Stimulated activated CD8-positive, alpha-beta memory T cell treated with anti-CD3 and anti-CD28 coated beads, Interleukin-4, amount 100 ng/mL, for 4 hours (primary cell): Measurements from ENCODE around the gene HOXA3.

Experiments
- DNase-seq, 2 donors: peaks; one replicate each; pipeline ENCODE4 v3.0.0-alpha.2; 2020; ENCODE audit warnings: low read depth in 2 of 2, low spot score in 1 of 2

The HOXA3 gene

GRCh38 chr7:27189997-27190748 lies 37.8 kb upstream of the HOXA3 start:
- DNase-seq, result no peak

- no peak for DNase-seq
These were observed 37.1 kb upstream of the HOXA3 start for GRCh38 chr7:27189295-27189996.

- DNase-seq, result no peak
These were observed 36.3 kb upstream of the HOXA3 start for GRCh38 chr7:27188386-27189294.

GRCh38 chr7:27187475-27188385 lies 35.3 kb upstream of the HOXA3 start:
- DNase-seq, result no peak

GRCh38 chr7:27186668-27187474 lies 34.5 kb upstream of the HOXA3 start:
- DNase-seq, result no peak

GRCh38 chr7:27185854-27186667 lies 33.7 kb upstream of the HOXA3 start:
- DNase-seq, result no peak

- DNase-seq, result no peak
These were observed 32.9 kb upstream of the HOXA3 start, which contains the start of gene HOXA11 for GRCh38 chr7:27185013-27185853. Gene HOXA11 (minus strand): TSS chr7:27185232. CDS start chr7:27185144, 88 bp downstream.

GRCh38 chr7:27184337-27185012 lies 32.1 kb upstream of the HOXA3 start:
- DNase-seq, result no peak

- no peak for DNase-seq
These were observed 31.4 kb upstream of the HOXA3 start for GRCh38 chr7:27183682-27184336.

GRCh38 chr7:27182861-27183681 lies 30.7 kb upstream of the HOXA3 start:
- DNase-seq, result no peak

- no peak for DNase-seq
These were observed 30.0 kb upstream of the HOXA3 start for GRCh38 chr7:27182285-27182841.

GRCh38 chr7:27181795-27182275 lies 29.5 kb upstream of the HOXA3 start:
- no peak for DNase-seq

- DNase-seq, result no peak
These were observed 28.3 kb upstream of the HOXA3 start for GRCh38 chr7:27180431-27181420.
